Transverse colon (tissue), 3 donors: Measurements from ENCODE around the gene TARDBP.

Experiments used
- POLR2A ChIP-seq: fragments of 450-650 bp; IDR thresholded peaks from one replicate; pipeline ENCODE4 v1.6.1; 2016; ENCODE audit warnings: antibody characterized with exemption, mild to moderate bottlenecking, moderate library complexity
- TF ChIP-seq, protein P1 (sequence below), 5 experiments: fragments of 200-600 bp in 3 of 5; fragments of 450-650 bp in 2 of 5; sonication (generic) in 3 of 5; IDR thresholded peaks; 1 replicate in 2 of 5; 2 replicates in 3 of 5; pipeline ENCODE4 v1.5.1; 2016 to 2017; ENCODE audit warnings: antibody characterized with exemption in 5 of 5, inconsistent platforms in 3 of 5, mild to moderate bottlenecking in 2 of 5, moderate library complexity in 1 of 5

DNA sequence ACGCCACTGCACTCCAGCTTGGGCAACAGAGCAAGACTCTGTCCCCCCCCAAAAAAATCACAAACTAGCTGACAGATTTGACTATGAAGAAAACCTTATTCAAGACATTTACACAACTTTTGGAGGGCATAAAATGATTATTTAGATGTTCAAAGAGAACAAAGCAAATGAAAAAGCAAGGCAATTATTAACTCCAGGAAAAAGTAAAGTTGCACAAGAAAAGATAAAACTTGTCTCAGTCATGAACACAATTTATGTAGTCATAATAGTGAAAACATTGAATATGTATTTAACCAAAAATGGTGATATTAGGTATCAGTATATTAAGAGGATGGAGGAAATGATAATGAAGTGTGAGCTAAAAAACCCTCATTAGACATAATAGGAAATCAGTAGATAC, 11.9 kb upstream of the TARDBP start:
- TF ChIP-seq, protein P1, sequence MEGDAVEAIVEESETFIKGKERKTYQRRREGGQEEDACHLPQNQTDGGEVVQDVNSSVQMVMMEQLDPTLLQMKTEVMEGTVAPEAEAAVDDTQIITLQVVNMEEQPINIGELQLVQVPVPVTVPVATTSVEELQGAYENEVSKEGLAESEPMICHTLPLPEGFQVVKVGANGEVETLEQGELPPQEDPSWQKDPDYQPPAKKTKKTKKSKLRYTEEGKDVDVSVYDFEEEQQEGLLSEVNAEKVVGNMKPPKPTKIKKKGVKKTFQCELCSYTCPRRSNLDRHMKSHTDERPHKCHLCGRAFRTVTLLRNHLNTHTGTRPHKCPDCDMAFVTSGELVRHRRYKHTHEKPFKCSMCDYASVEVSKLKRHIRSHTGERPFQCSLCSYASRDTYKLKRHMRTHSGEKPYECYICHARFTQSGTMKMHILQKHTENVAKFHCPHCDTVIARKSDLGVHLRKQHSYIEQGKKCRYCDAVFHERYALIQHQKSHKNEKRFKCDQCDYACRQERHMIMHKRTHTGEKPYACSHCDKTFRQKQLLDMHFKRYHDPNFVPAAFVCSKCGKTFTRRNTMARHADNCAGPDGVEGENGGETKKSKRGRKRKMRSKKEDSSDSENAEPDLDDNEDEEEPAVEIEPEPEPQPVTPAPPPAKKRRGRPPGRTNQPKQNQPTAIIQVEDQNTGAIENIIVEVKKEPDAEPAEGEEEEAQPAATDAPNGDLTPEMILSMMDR (IDR thresholded peaks at IDR 0.05): no peak
- no peak for TF ChIP-seq POLR2A
